GM19455 (cell line): ENCODE measurements around the gene PTHLH.

ENCODE experiments used
- ATAC-seq: cut with Tn5 transposase; IDR thresholded peaks from one replicate; pipeline ENCODE4 v1.9.1; 2021; ENCODE audit not compliant: unreplicated experiment

Gene PTHLH

GRCh38 chr12:27974735-27975221 is 2.2 kb upstream of the PTHLH start:
- no peak for ATAC-seq

- ATAC-seq = no peak
Observed at GRCh38 chr12:27973487-27973890, 956 bp upstream of the PTHLH start.

GRCh38 chr12:27971606-27972005 is 927 bp downstream of the PTHLH start:
- no peak for ATAC-seq

GRCh38 chr12:27971121-27971489 is 1.4 kb downstream of the PTHLH start:
- ATAC-seq = no peak

GRCh38 chr12:27970401-27971120 is 2.0 kb downstream of the PTHLH start:
- ATAC-seq = peak; percentile 28

GRCh38 chr12:27969624-27970400 is 2.7 kb downstream of the PTHLH start:
- ATAC-seq = peak; percentile 91

GRCh38 chr12:27968972-27969623 is 3.4 kb downstream of the PTHLH start:
- no peak for ATAC-seq

GRCh38 chr12:27967551-27968054 is 4.9 kb downstream of the PTHLH start:
- ATAC-seq = no peak

GRCh38 chr12:27966870-27967269 is 5.7 kb downstream of the PTHLH start:
- no peak for ATAC-seq

- no peak for ATAC-seq
Observed at GRCh38 chr12:27965966-27966365, 6.6 kb downstream of the PTHLH start.

GRCh38 chr12:27965411-27965810 is 7.1 kb downstream of the PTHLH start:
- no peak for ATAC-seq

GRCh38 chr12:27964123-27964522 is 8.4 kb downstream of the PTHLH start:
- ATAC-seq = no peak

- no peak for ATAC-seq
Observed at GRCh38 chr12:27960821-27961220, 11.7 kb downstream of the PTHLH start.

GRCh38 chr12:27958675-27959074 is 13.9 kb downstream of the PTHLH start:
- ATAC-seq = no peak

- no peak for ATAC-seq
Observed at GRCh38 chr12:27957366-27957765, 15.2 kb downstream of the PTHLH start.

- no peak for ATAC-seq
Observed at GRCh38 chr12:27953817-27954216, 18.7 kb downstream of the PTHLH start.

GRCh38 chr12:27953348-27953747 is 19.2 kb downstream of the PTHLH start:
- no peak for ATAC-seq

GRCh38 chr12:27952510-27952909 is 20.0 kb downstream of the PTHLH start:
- ATAC-seq = no peak

- ATAC-seq = no peak
Observed at GRCh38 chr12:27951898-27952297, 20.6 kb downstream of the PTHLH start.

- ATAC-seq = no peak
Observed at GRCh38 chr12:27946421-27946820, 26.1 kb downstream of the PTHLH start.

GRCh38 chr12:27940756-27941402 is 31.7 kb downstream of the PTHLH start:
- ATAC-seq = peak; percentile 92
